Calu3 (cell line): ENCODE data around the gene CETN3. TPM values are rescaled to one million over a fixed set of nuclear protein-coding genes. Genes with fewer than 3 reads are reported as not detected.

Source experiments
- BruUV-seq: library from RNA; stranded (reverse); fragments of 400-500 nt; replicated peaks from 2 replicates; lab custom pipeline; 2021; lab: Mats Ljungman, UMichigan
- CTCF ChIA-PET: fragments of 300-600 bp; sonication (Branson Sonifier 250); formaldehyde crosslinking; loops from one replicate; lab custom pipeline; 2022; ENCODE audit warnings: antibody characterized with exemption; lab: Charles Lee
- DNase-seq: peaks from one replicate; pipeline ENCODE4 v3.0.0; 2022
- H3K27ac Mint-ChIP-seq: one replicate; pipeline ENCODE4 v1.8.0; 2022; ENCODE audit warnings: mixed read lengths; ENCODE audit not compliant: unreplicated experiment
- H3K27me3 Mint-ChIP-seq: one replicate; pipeline ENCODE4 v1.8.0; 2022; ENCODE audit warnings: mixed read lengths; ENCODE audit not compliant: unreplicated experiment
- H3K36me3 Mint-ChIP-seq: one replicate; pipeline ENCODE4 v1.8.0; 2022; ENCODE audit warnings: mild to moderate bottlenecking, moderate library complexity, mixed read lengths; ENCODE audit not compliant: insufficient read depth, unreplicated experiment
- H3K4me1 Mint-ChIP-seq: one replicate; pipeline ENCODE4 v1.8.0; 2022; ENCODE audit warnings: mild to moderate bottlenecking, low read depth, mixed read lengths; ENCODE audit not compliant: unreplicated experiment
- H3K4me3 Mint-ChIP-seq: one replicate; pipeline ENCODE4 v1.8.0; 2022; ENCODE audit warnings: mild to moderate bottlenecking, low read depth, moderate library complexity, mixed read lengths; ENCODE audit not compliant: unreplicated experiment
- H3K9me3 Mint-ChIP-seq: one replicate; pipeline ENCODE4 v1.8.0; 2022; ENCODE audit warnings: low read depth, mixed read lengths; ENCODE audit not compliant: unreplicated experiment
- intact Hi-C: fragments of 100-400 bp; cut with micrococcal nuclease; formaldehyde crosslinking; loops from one replicate; pipeline ENCODE4 v1.10.0; 2022; ENCODE audit not compliant: unreplicated experiment
- total RNA-seq: library from RNA; stranded (reverse); gene quantifications from 2 replicates; pipeline ENCODE4 v1.2.3, GENCODE V29; 2022
- TF ChIP-seq, protein P1 (sequence below): fragments of 200-600 bp; IDR thresholded peaks from one replicate; pipeline ENCODE4 v1.8.0; 2022; ENCODE audit warnings: antibody characterized with exemption; ENCODE audit not compliant: unreplicated experiment

The CETN3 gene
- total RNA-seq, 1 experiment from 2014 or later: 40.3 TPM

DNA sequence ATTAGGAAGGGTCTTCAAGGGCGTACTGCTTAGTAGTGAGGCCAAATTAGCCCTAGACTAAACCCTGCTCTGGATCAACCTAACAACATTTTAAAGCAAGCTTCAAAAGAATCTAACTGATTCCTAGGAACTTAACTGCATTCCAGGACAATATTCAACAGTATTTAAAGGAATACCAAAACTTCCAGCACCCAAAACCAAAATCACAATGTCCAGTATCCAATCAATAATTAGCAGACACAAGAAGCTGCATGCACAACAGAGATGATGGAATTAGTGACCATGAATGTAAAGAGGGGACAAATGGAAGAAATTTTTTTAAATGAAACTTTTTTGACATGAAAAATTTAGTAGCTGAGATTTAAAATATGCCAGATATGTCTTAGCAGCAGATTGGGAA is 53.9 kb downstream of the CETN3 start:
- Mint-ChIP-seq H3K9me3 (peaks cover 5% of the 10 kb centered on the region), H3K4me3 (no peak overlapping the region), H3K27me3 (no peaks in the 10 kb centered on the region), H3K4me1 (peaks cover 16% of the 10 kb centered on the region), H3K36me3 (no peaks in the 10 kb centered on the region), H3K27ac (no peak overlapping the region)
- CTCF ChIA-PET: no interaction called here
- TF ChIP-seq, protein P1, sequence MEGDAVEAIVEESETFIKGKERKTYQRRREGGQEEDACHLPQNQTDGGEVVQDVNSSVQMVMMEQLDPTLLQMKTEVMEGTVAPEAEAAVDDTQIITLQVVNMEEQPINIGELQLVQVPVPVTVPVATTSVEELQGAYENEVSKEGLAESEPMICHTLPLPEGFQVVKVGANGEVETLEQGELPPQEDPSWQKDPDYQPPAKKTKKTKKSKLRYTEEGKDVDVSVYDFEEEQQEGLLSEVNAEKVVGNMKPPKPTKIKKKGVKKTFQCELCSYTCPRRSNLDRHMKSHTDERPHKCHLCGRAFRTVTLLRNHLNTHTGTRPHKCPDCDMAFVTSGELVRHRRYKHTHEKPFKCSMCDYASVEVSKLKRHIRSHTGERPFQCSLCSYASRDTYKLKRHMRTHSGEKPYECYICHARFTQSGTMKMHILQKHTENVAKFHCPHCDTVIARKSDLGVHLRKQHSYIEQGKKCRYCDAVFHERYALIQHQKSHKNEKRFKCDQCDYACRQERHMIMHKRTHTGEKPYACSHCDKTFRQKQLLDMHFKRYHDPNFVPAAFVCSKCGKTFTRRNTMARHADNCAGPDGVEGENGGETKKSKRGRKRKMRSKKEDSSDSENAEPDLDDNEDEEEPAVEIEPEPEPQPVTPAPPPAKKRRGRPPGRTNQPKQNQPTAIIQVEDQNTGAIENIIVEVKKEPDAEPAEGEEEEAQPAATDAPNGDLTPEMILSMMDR: no peak
- DNase-seq: no peak
- BruUV-seq: no TSS peak
- intact Hi-C loops: no loop called here

DNA sequence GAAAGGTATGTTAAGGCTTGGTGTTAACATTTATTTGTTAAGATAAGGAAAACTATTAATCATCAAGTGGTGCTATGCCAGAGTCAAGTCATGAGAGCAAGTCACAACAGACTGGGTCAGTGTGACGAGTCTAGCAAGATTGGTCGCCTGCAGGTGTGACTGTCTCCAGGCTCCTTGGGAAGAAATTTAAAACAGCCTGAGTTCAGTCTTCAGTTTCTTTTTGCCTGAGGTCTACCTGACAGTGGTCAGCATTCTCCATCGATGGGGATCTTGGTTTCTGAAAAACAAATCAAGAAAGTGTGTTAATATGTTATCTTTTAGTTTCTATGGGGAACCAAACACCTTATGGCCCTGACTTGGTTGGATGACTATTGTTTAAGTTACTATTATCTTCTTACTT is 56.3 kb downstream of the CETN3 start:
- no peaks in the 10 kb centered on the region for H3K36me3 Mint-ChIP-seq
- DNase-seq: peak; percentile 55
- H3K27me3 Mint-ChIP-seq: no peaks in the 10 kb centered on the region
- intact Hi-C loops: no loop called here
- peaks cover 9% of the 10 kb centered on the region for H3K9me3 Mint-ChIP-seq
- CTCF ChIA-PET: interaction anchor here (0.7 kb wide), 1 partner anchor 494 kb away, joined by 3 read pairs; no protein-coding TSS in a partner anchor
- peaks cover 16% of the 10 kb centered on the region for H3K4me1 Mint-ChIP-seq
- H3K4me3 Mint-ChIP-seq: no peak overlapping the region
- TF ChIP-seq, protein P1: no peak
- no TSS peak for BruUV-seq
- H3K27ac Mint-ChIP-seq: no peak overlapping the region

DNA sequence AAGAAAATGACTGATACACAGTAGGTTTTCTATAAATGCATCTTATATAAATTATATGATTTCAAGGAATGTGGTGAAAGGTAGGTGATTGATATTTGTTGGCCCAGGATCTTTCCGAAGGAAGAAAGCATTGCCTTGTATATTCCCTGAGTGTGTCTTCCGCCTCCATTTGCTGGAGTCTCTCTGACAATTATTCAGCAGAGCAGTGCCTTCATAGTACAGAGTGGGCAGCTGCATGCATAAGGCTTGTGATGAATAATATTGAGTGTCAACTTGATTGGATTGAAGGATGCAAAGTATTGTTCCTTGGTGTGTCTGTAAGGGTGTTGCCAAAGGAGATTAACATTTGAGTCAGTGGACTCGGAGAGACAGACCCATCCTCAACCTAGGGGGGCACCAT is 58.5 kb downstream of the CETN3 start:
- TF ChIP-seq, protein P1: no peak
- H3K9me3 Mint-ChIP-seq: peaks cover 9% of the 10 kb centered on the region
- H3K4me1 Mint-ChIP-seq: peaks cover 16% of the 10 kb centered on the region
- H3K4me3 Mint-ChIP-seq: no peak overlapping the region
- no peak overlapping the region for H3K27ac Mint-ChIP-seq
- H3K36me3 Mint-ChIP-seq: no peaks in the 10 kb centered on the region
- intact Hi-C loops: no loop called here
- H3K27me3 Mint-ChIP-seq: no peaks in the 10 kb centered on the region
- no peak for DNase-seq
- BruUV-seq: no TSS peak
- CTCF ChIA-PET: no interaction called here

DNA sequence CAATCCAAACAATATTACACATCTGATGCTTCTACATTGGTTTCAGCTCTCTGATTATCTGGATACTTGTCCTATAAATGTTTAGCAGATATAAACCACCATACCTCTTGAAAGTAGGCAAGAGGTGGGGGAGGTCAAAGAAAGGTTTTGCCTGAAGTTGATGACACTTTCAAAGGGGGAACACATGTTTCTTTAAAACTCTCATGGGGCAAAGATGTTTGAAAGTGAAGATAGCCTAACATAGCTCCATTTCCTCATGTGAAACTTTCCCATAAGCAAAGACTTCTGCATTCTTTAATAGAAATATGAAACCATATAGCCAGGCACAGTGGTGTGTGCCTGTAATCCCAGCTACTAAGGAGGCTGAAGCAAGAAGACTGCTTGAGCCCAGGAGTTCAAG is 62.1 kb downstream of the CETN3 start:
- no TSS peak for BruUV-seq
- no peak overlapping the region for H3K27ac Mint-ChIP-seq
- no peak for DNase-seq
- TF ChIP-seq, protein P1: no peak
- intact Hi-C loops: no loop called here
- peaks cover 4% of the 10 kb centered on the region for H3K9me3 Mint-ChIP-seq
- no peaks in the 10 kb centered on the region for H3K27me3 Mint-ChIP-seq
- H3K36me3 Mint-ChIP-seq: no peaks in the 10 kb centered on the region
- H3K4me3 Mint-ChIP-seq: no peak overlapping the region
- CTCF ChIA-PET: no interaction called here
- peaks cover 2% of the 10 kb centered on the region for H3K4me1 Mint-ChIP-seq
